ENCODE results near the gene OR9A2.

The OR9A2 gene

GRCh38 chr7:143027032-143027431 lies at the start of gene OR9A2:
TSS of gene OR9A2 (minus strand) at chr7:143027132. CDS start at chr7:143027132, 0 bp downstream.
- H3K4me1 ChIP-seq (ENCODE audit: control insufficient read depth, insufficient read depth, low read length), result no peaks in the 10 kb centered on the region
- no peaks in the 10 kb centered on the region for H3K36me3 ChIP-seq (ENCODE audit: control insufficient read depth, insufficient read depth, low read length)
- no peak within 1 kb of the TSS for H3K27ac ChIP-seq (ENCODE audit: low read depth, low read length)
- H3K4me3 ChIP-seq (ENCODE audit: low read depth, low read length), result no peak within 1 kb of the TSS
- no peak within 1 kb of the TSS for H3K9ac ChIP-seq (ENCODE audit: low read depth, low read length)
- H3K9me3 ChIP-seq (ENCODE audit: control insufficient read depth, insufficient read depth, low read length), result no peaks in the 10 kb centered on the region
- no peaks in the 10 kb centered on the region for H3K27me3 ChIP-seq (ENCODE audit: control insufficient read depth, insufficient read depth, low read length)

GRCh38 chr7:143074141-143074540 lies 47.2 kb upstream of the OR9A2 start:
- Histone ChIP-seq H3K27ac (ENCODE audit: low read depth, low read length) (no peak overlapping the region), H3K36me3 (ENCODE audit: control insufficient read depth, insufficient read depth, low read length) (no peaks in the 10 kb centered on the region), H3K9ac (ENCODE audit: low read depth, low read length) (no peak overlapping the region), H3K4me1 (ENCODE audit: control insufficient read depth, insufficient read depth, low read length) (peaks cover 3% of the 10 kb centered on the region; the same call in 1 of the 2 replicates), H3K27me3 (ENCODE audit: control insufficient read depth, insufficient read depth, low read length) (no peaks in the 10 kb centered on the region), H3K9me3 (ENCODE audit: control insufficient read depth, insufficient read depth, low read length) (no peaks in the 10 kb centered on the region), H3K4me3 (ENCODE audit: low read depth, low read length) (no peak overlapping the region)

GRCh38 chr7:143073556-143073955 lies 46.6 kb upstream of the OR9A2 start:
- H3K4me3 ChIP-seq (ENCODE audit: low read depth, low read length), result no peak overlapping the region
- peaks cover 3% of the 10 kb centered on the region; the same call in 1 of the 2 replicates for H3K4me1 ChIP-seq (ENCODE audit: control insufficient read depth, insufficient read depth, low read length)
- H3K9ac ChIP-seq (ENCODE audit: low read depth, low read length), result no peak overlapping the region
- H3K9me3 ChIP-seq (ENCODE audit: control insufficient read depth, insufficient read depth, low read length), result no peaks in the 10 kb centered on the region
- no peaks in the 10 kb centered on the region for H3K36me3 ChIP-seq (ENCODE audit: control insufficient read depth, insufficient read depth, low read length)
- H3K27me3 ChIP-seq (ENCODE audit: control insufficient read depth, insufficient read depth, low read length), result no peaks in the 10 kb centered on the region
- no peak overlapping the region for H3K27ac ChIP-seq (ENCODE audit: low read depth, low read length)

GRCh38 chr7:143069912-143070500 lies 43.1 kb upstream of the OR9A2 start:
- Histone ChIP-seq H3K27ac (ENCODE audit: low read depth, low read length) (peak overlapping the region; percentile 42), H3K4me1 (ENCODE audit: control insufficient read depth, insufficient read depth, low read length) (peaks cover 3% of the 10 kb centered on the region; the same call in 1 of the 2 replicates), H3K9ac (ENCODE audit: low read depth, low read length) (no peak overlapping the region), H3K4me3 (ENCODE audit: low read depth, low read length) (no peak overlapping the region), H3K9me3 (ENCODE audit: control insufficient read depth, insufficient read depth, low read length) (no peaks in the 10 kb centered on the region), H3K36me3 (ENCODE audit: control insufficient read depth, insufficient read depth, low read length) (no peaks in the 10 kb centered on the region), H3K27me3 (ENCODE audit: control insufficient read depth, insufficient read depth, low read length) (no peaks in the 10 kb centered on the region)

- H3K27ac ChIP-seq (ENCODE audit: low read depth, low read length), result no peak overlapping the region
- H3K4me3 ChIP-seq (ENCODE audit: low read depth, low read length), result no peak overlapping the region
- H3K36me3 ChIP-seq (ENCODE audit: control insufficient read depth, insufficient read depth, low read length), result no peaks in the 10 kb centered on the region
- H3K9me3 ChIP-seq (ENCODE audit: control insufficient read depth, insufficient read depth, low read length), result no peaks in the 10 kb centered on the region
- H3K27me3 ChIP-seq (ENCODE audit: control insufficient read depth, insufficient read depth, low read length), result no peaks in the 10 kb centered on the region
- no peaks in the 10 kb centered on the region; the same call in 1 of the 2 replicates for H3K4me1 ChIP-seq (ENCODE audit: control insufficient read depth, insufficient read depth, low read length)
- H3K9ac ChIP-seq (ENCODE audit: low read depth, low read length), result no peak overlapping the region
Measured at GRCh38 chr7:143068446-143068845, 41.5 kb upstream of the OR9A2 start.

- peaks cover 4% of the 10 kb centered on the region; the same call in 1 of the 2 replicates for H3K9me3 ChIP-seq (ENCODE audit: control insufficient read depth, insufficient read depth, low read length)
- H3K9ac ChIP-seq (ENCODE audit: low read depth, low read length), result no peak overlapping the region
- H3K4me3 ChIP-seq (ENCODE audit: low read depth, low read length), result no peak overlapping the region
- H3K36me3 ChIP-seq (ENCODE audit: control insufficient read depth, insufficient read depth, low read length), result no peaks in the 10 kb centered on the region
- no peak overlapping the region for H3K27ac ChIP-seq (ENCODE audit: low read depth, low read length)
- H3K4me1 ChIP-seq (ENCODE audit: control insufficient read depth, insufficient read depth, low read length), result no peaks in the 10 kb centered on the region
- H3K27me3 ChIP-seq (ENCODE audit: control insufficient read depth, insufficient read depth, low read length), result no peaks in the 10 kb centered on the region
Measured at GRCh38 chr7:143063741-143064140, 36.8 kb upstream of the OR9A2 start.

- Histone ChIP-seq H3K9ac (ENCODE audit: low read depth, low read length) (no peak overlapping the region), H3K27ac (ENCODE audit: low read depth, low read length) (no peak overlapping the region), H3K4me1 (ENCODE audit: control insufficient read depth, insufficient read depth, low read length) (no peaks in the 10 kb centered on the region), H3K27me3 (ENCODE audit: control insufficient read depth, insufficient read depth, low read length) (no peaks in the 10 kb centered on the region), H3K36me3 (ENCODE audit: control insufficient read depth, insufficient read depth, low read length) (no peaks in the 10 kb centered on the region), H3K9me3 (ENCODE audit: control insufficient read depth, insufficient read depth, low read length) (no peaks in the 10 kb centered on the region), H3K4me3 (ENCODE audit: low read depth, low read length) (no peak overlapping the region)
Measured at GRCh38 chr7:143055754-143056153, 28.8 kb upstream of the OR9A2 start.

GRCh38 chr7:143054621-143055020 lies 27.7 kb upstream of the OR9A2 start:
- Histone ChIP-seq H3K4me3 (ENCODE audit: low read depth, low read length) (no peak overlapping the region), H3K27ac (ENCODE audit: low read depth, low read length) (no peak overlapping the region), H3K27me3 (ENCODE audit: control insufficient read depth, insufficient read depth, low read length) (no peaks in the 10 kb centered on the region), H3K4me1 (ENCODE audit: control insufficient read depth, insufficient read depth, low read length) (no peaks in the 10 kb centered on the region), H3K36me3 (ENCODE audit: control insufficient read depth, insufficient read depth, low read length) (no peaks in the 10 kb centered on the region), H3K9ac (ENCODE audit: low read depth, low read length) (no peak overlapping the region), H3K9me3 (ENCODE audit: control insufficient read depth, insufficient read depth, low read length) (no peaks in the 10 kb centered on the region)

GRCh38 chr7:143052041-143052440 lies 25.1 kb upstream of the OR9A2 start, which contains the start of gene OR6V1:
TSS of gene OR6V1 (plus strand) at chr7:143052341. CDS start at chr7:143052341, 0 bp downstream.
- Histone ChIP-seq H3K27ac (ENCODE audit: low read depth, low read length) (no peak within 1 kb of the TSS), H3K36me3 (ENCODE audit: control insufficient read depth, insufficient read depth, low read length) (no peaks in the 10 kb centered on the region), H3K9ac (ENCODE audit: low read depth, low read length) (no peak within 1 kb of the TSS), H3K4me3 (ENCODE audit: low read depth, low read length) (no peak within 1 kb of the TSS), H3K9me3 (ENCODE audit: control insufficient read depth, insufficient read depth, low read length) (no peaks in the 10 kb centered on the region), H3K4me1 (ENCODE audit: control insufficient read depth, insufficient read depth, low read length) (no peaks in the 10 kb centered on the region), H3K27me3 (ENCODE audit: control insufficient read depth, insufficient read depth, low read length) (no peaks in the 10 kb centered on the region)

GRCh38 chr7:143050931-143051330 lies 24.0 kb upstream of the OR9A2 start:
- Histone ChIP-seq H3K9me3 (ENCODE audit: control insufficient read depth, insufficient read depth, low read length) (no peaks in the 10 kb centered on the region), H3K4me1 (ENCODE audit: control insufficient read depth, insufficient read depth, low read length) (no peaks in the 10 kb centered on the region), H3K27me3 (ENCODE audit: control insufficient read depth, insufficient read depth, low read length) (no peaks in the 10 kb centered on the region)

GRCh38 chr7:143049362-143049761 lies 22.4 kb upstream of the OR9A2 start:
- no peak overlapping the region for H3K4me3 ChIP-seq (ENCODE audit: low read depth, low read length)
- no peaks in the 10 kb centered on the region for H3K36me3 ChIP-seq (ENCODE audit: control insufficient read depth, insufficient read depth, low read length)
- no peaks in the 10 kb centered on the region for H3K4me1 ChIP-seq (ENCODE audit: control insufficient read depth, insufficient read depth, low read length)
- H3K27me3 ChIP-seq (ENCODE audit: control insufficient read depth, insufficient read depth, low read length), result no peaks in the 10 kb centered on the region
- H3K9ac ChIP-seq (ENCODE audit: low read depth, low read length), result no peak overlapping the region
- H3K27ac ChIP-seq (ENCODE audit: low read depth, low read length), result no peak overlapping the region
- no peaks in the 10 kb centered on the region for H3K9me3 ChIP-seq (ENCODE audit: control insufficient read depth, insufficient read depth, low read length)

More at GRCh38 chr7:143050931-143051330, 24.0 kb upstream of the OR9A2 start:
- Histone ChIP-seq H3K27ac (ENCODE audit: low read depth, low read length) (no peak overlapping the region), H3K36me3 (ENCODE audit: control insufficient read depth, insufficient read depth, low read length) (no peaks in the 10 kb centered on the region), H3K9ac (ENCODE audit: low read depth, low read length) (no peak overlapping the region), H3K4me3 (ENCODE audit: low read depth, low read length) (no peak overlapping the region)

All from HUES48 (cell line).